ENCODE data around the gene TPRN.

DNA sequence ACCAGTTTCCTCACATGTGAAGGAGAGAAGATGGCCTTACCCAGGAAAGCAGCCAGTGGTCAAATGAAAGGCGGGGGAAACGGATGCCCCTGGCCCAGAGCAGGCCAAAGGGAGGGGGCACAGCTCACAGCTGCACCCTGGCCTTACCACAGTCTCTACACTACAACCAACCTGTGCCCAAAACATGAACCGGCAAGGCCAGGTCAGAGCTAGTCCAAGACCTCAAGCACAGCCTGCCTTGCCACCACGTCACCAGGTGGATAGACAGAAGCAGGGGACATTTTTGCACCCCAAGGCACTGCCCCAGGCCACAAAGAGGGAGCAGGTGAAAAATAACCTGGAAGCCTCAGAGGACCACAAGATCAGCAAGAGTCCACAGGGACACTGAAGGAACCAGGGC is 57.1 kb downstream of the TPRN start:
- TF ChIP-seq EZH2 (IDR thresholded peaks at IDR 0.05; ENCODE audit: low read depth, unreplicated experiment) (no peak), POLR2AphosphoS5 (IDR thresholded peaks at IDR 0.05; ENCODE audit: low read depth) (no peak), ZNF462 (CRISPR knock-in tag; IDR thresholded peaks at IDR 0.05) (no peak), REST (IDR thresholded peaks at IDR 0.05; ENCODE audit: unreplicated experiment) (no peak), NANOG (IDR thresholded peaks at IDR 0.05; ENCODE audit: borderline replicate concordance) (no peak), EZH2phosphoT487 (IDR thresholded peaks at IDR 0.05; ENCODE audit: unreplicated experiment) (no peak), JUNB (IDR thresholded peaks at IDR 0.05; ENCODE audit: unreplicated experiment) (no peak)
- TF ChIP-seq, protein P1, sequence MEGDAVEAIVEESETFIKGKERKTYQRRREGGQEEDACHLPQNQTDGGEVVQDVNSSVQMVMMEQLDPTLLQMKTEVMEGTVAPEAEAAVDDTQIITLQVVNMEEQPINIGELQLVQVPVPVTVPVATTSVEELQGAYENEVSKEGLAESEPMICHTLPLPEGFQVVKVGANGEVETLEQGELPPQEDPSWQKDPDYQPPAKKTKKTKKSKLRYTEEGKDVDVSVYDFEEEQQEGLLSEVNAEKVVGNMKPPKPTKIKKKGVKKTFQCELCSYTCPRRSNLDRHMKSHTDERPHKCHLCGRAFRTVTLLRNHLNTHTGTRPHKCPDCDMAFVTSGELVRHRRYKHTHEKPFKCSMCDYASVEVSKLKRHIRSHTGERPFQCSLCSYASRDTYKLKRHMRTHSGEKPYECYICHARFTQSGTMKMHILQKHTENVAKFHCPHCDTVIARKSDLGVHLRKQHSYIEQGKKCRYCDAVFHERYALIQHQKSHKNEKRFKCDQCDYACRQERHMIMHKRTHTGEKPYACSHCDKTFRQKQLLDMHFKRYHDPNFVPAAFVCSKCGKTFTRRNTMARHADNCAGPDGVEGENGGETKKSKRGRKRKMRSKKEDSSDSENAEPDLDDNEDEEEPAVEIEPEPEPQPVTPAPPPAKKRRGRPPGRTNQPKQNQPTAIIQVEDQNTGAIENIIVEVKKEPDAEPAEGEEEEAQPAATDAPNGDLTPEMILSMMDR (conservative IDR thresholded peaks at IDR 0.05; ENCODE audit: low read depth in 2 of 2), result no peak

Data from GM23338 (cell line).